B cell (primary cell): ENCODE measurements around the gene SRCAP. TPM values are rescaled to one million over a fixed set of nuclear protein-coding genes. Genes with fewer than 3 reads are reported as not detected.

ENCODE experiments used
- ATAC-seq: fragments of 200-7000 bp; cut with Tn5 transposase; one replicate; pipeline ENCODE4 v1.10.0; 2021; ENCODE audit warnings: low read depth, mild to moderate bottlenecking, moderate number of reproducible peaks, moderate library complexity
- CTCF ChIA-PET: fragments of 350-600 bp; sonication (Branson Sonifier 250); formaldehyde crosslinking; loops from one replicate; lab custom pipeline; 2021; ENCODE audit warnings: antibody characterized with exemption, inconsistent platforms; lab: Charles Lee
- POLR2A ChIA-PET: fragments of 350-600 bp; sonication (Branson Sonifier 250); formaldehyde crosslinking; loops from one replicate; lab custom pipeline; 2021; ENCODE audit warnings: antibody characterized with exemption; lab: Charles Lee
- DNase-seq: peaks from one replicate; pipeline ENCODE4 v3.0.0; 2013
- H2AFZ ChIP-seq: 2 replicates; pipeline ENCODE4 v1.6.1; 2012; ENCODE audit warnings: mild to moderate bottlenecking, low read depth, low read length; ENCODE audit not compliant: insufficient read depth, poor library complexity, severe bottlenecking
- H3K27ac ChIP-seq, 2 donors: 1 replicate in 1 of 2; 2 replicates in 1 of 2; pipeline ENCODE4 v1.5.1; 2012 to 2013; ENCODE audit warnings: low read length in 2 of 2, mild to moderate bottlenecking in 2 of 2, moderate library complexity in 1 of 2
- H3K27me3 ChIP-seq, 4 experiments: fragments of 200-600 bp in 1 of 4; sonication (generic) in 1 of 4; replicated peaks in 1 of 4; 1 replicate in 2 of 4; 2 replicates in 2 of 4; pipeline versions ENCODE4 v1.6.1 to v1.7.0; 2013 to 2016; ENCODE audit warnings: low read length in 3 of 4, mild to moderate bottlenecking in 2 of 4, mixed read lengths in 1 of 4, moderate library complexity in 1 of 4; ENCODE audit not compliant: insufficient read depth in 4 of 4, control insufficient read depth in 3 of 4; ENCODE audit errors: control extremely low read depth in 1 of 4
- H3K36me3 ChIP-seq, 2 experiments: replicated peaks in 1 of 2; 1 replicate in 1 of 2; 2 replicates in 1 of 2; pipeline versions ENCODE4 v1.6.1 to v1.7.1; 2013; ENCODE audit warnings: low read length in 1 of 2; ENCODE audit not compliant: insufficient read depth in 2 of 2, control insufficient read depth in 1 of 2; ENCODE audit errors: control extremely low read depth in 1 of 2, extremely low read depth in 1 of 2
- H3K4me1 ChIP-seq, 2 donors: fragments of 200-600 bp in 1 of 2; sonication (generic) in 1 of 2; 1 replicate in 1 of 2; 2 replicates in 1 of 2; pipeline versions ENCODE4 v1.5.1 to v1.6.1; 2013 to 2017; ENCODE audit warnings: low read length in 2 of 2; ENCODE audit not compliant: control insufficient read depth in 2 of 2, insufficient read depth in 2 of 2
- H3K4me2 ChIP-seq: replicated peaks from 2 replicates; pipeline ENCODE3; 2012; ENCODE audit warnings: mild to moderate bottlenecking, low read depth, low read length; ENCODE audit not compliant: poor library complexity, severe bottlenecking
- H3K4me3 ChIP-seq, 5 experiments: fragments of 200-600 bp in 1 of 5; sonication (generic) in 1 of 5; 1 replicate in 3 of 5; 2 replicates in 2 of 5; pipeline versions ENCODE4 v1.5.1 to v1.7.0; 2011 to 2016; ENCODE audit warnings: low read length in 4 of 5, mild to moderate bottlenecking in 4 of 5, low read depth in 2 of 5, control low read depth in 1 of 5, moderate library complexity in 1 of 5; ENCODE audit not compliant: insufficient read depth in 1 of 5; ENCODE audit errors: control extremely low read depth in 1 of 5, extremely low read depth in 1 of 5
- H3K79me2 ChIP-seq: fragments of 200-600 bp; sonication (generic); one replicate; pipeline ENCODE4 v1.6.0; 2016; ENCODE audit warnings: low read length; ENCODE audit not compliant: control insufficient read depth, insufficient read depth
- H3K9ac ChIP-seq: fragments of 200-600 bp; sonication (generic); 2 replicates; pipeline ENCODE4 v1.6.1; 2017; ENCODE audit warnings: mild to moderate bottlenecking, low read length, moderate library complexity
- H3K9me3 ChIP-seq, 3 donors: one replicate each; pipeline versions ENCODE4 v1.6.1 to v1.7.1; 2013; ENCODE audit warnings: low read length in 2 of 3; ENCODE audit not compliant: control insufficient read depth in 2 of 3, insufficient read depth in 1 of 3; ENCODE audit errors: control extremely low read depth in 1 of 3
- H4K20me1 ChIP-seq: 2 replicates; pipeline ENCODE4 v1.6.0; 2012; ENCODE audit warnings: mild to moderate bottlenecking, low read length; ENCODE audit not compliant: insufficient read depth, control insufficient read depth, poor library complexity, severe bottlenecking
- H3K27ac Mint-ChIP-seq: one replicate; pipeline ENCODE4 v1.8.0; 2021; ENCODE audit warnings: mixed read lengths
- H3K27me3 Mint-ChIP-seq: one replicate; pipeline ENCODE4 v1.8.0; 2021; ENCODE audit warnings: mixed read lengths
- H3K4me1 Mint-ChIP-seq: one replicate; pipeline ENCODE4 v1.8.0; 2021; ENCODE audit warnings: mixed read lengths
- H3K4me3 Mint-ChIP-seq: one replicate; pipeline ENCODE4 v1.8.0; 2021; ENCODE audit warnings: mixed read lengths
- H3K9me3 Mint-ChIP-seq: one replicate; pipeline ENCODE4 v1.8.0; 2022; ENCODE audit warnings: mixed read lengths; ENCODE audit not compliant: insufficient read depth
- CTCF ChIP-seq: fragments of 200-600 bp; IDR thresholded peaks from one replicate; pipeline ENCODE4 v1.8.0; 2022; ENCODE audit warnings: antibody characterized with exemption, mild to moderate bottlenecking
- EZH2 ChIP-seq: IDR thresholded peaks from 2 replicates; pipeline ENCODE4 v1.6.1; 2012; ENCODE audit warnings: borderline replicate concordance, low read depth, mild to moderate bottlenecking, moderate library complexity, low read length; ENCODE audit not compliant: insufficient read depth, poor library complexity, severe bottlenecking
- WGBS: methylation state at CpG from one replicate; pipeline ENCODE4 v1.1.5; 2013; ENCODE audit warnings: missing lambda C conversion rate; ENCODE audit not compliant: insufficient coverage; 5-methylcytosine and 5-hydroxymethylcytosine counted together
- intact Hi-C: fragments of 100-400 bp; cut with micrococcal nuclease; formaldehyde crosslinking; loops from one replicate; pipeline ENCODE4 v1.10.0; 2022
- polyA plus RNA-seq: library from polyadenylated mRNA; depleted of rRNA; stranded (reverse); fragments of >200 nt; gene quantifications from 2 replicates; pipeline ENCODE4 v1.2.3, GENCODE V29; 2012
- total RNA-seq, 2 donors: library from RNA; stranded (reverse); fragments of 120-200 nt in 1 of 2; gene quantifications; 1 replicate in 1 of 2; 2 replicates in 1 of 2; pipeline versions ENCODE4 v1.2.3 to v1.2.4, GENCODE V29; 2013 to 2022

The SRCAP gene
- total and polyA plus RNA-seq, 2 donors (not counting 1 experiment from before 2014, with no cell fraction given), result 20.9 to 145 TPM

DNA sequence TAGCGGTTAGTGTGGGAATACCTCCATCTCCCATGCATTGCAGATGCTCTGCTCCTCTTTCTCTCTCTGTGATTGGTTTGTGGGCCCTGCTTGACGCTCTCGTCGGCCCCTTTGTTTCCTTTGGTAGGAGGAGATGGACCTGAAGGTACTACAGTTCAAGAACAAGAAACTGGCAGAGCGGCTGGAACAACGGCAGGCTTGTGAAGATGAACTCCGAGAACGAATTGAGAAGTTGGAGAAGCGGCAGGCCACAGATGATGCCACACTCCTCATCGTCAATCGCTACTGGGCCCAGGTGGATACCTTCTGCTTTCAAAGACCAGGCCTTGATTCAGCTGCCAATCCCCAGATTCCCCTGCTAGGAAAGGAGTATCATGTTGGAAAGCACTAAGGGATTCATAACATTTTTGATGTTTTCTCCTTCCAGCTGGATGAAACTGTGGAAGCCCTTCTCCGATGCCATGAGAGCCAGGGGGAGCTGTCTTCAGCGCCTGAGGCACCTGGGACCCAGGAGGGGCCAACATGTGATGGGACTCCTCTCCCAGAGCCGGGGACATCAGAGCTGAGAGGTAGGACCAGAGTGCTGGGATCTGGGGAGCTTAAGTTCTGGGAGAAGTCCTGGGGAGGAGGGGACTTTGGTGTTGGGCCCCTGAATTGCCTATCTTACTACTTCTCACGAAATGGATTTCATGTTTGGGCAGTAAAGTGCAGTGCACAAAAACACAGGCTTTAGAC, 64.2 kb downstream of the SRCAP start:
- peaks cover 52% of the 10 kb centered on the region for H4K20me1 ChIP-seq
- ChIA-PET POLR2A (interaction anchor here (0.8 kb wide), 1 partner anchor 179 kb away, joined by 3 read pairs; no protein-coding TSS in a partner anchor), CTCF (no interaction called here)
- peak overlapping the region; percentile 82 to 93 (median 90) for H3K4me3 ChIP-seq
- peaks cover 24 to 46% of the 10 kb centered on the region in 2 donors for H3K4me1 ChIP-seq
- DNase-seq (no peak), ATAC-seq (no peak)
- H3K9ac ChIP-seq, result peak overlapping the region; percentile 96
- no peak for TF ChIP-seq CTCF
- TF ChIP-seq EZH2, result no peak
- H3K27me3 ChIP-seq, result no peaks in the 10 kb centered on the region
- peaks cover 44% of the 10 kb centered on the region for H3K4me1 Mint-ChIP-seq
- no peaks in the 10 kb centered on the region for H3K9me3 Mint-ChIP-seq
- no peaks in the 10 kb centered on the region for H3K9me3 ChIP-seq
- peak overlapping the region; percentile 95 for H3K27ac Mint-ChIP-seq
- WGBS, result 95% methylated on average over 11 of the region's 15 CpGs
- peak overlapping the region; percentile 94 for H2AFZ ChIP-seq
- intact Hi-C loops, result loop anchor here (1.0 to 5.0 kb wide), 8 partner anchors 15 to 269 kb away; partner anchors contain the start of genes ORAI3, PHKG2 and STX4
- peak overlapping the region in 1 of 2 donors; percentile 91 for H3K27ac ChIP-seq
- peaks cover 33% of the 10 kb centered on the region for H3K79me2 ChIP-seq
- H3K4me2 ChIP-seq, result peak overlapping the region; percentile 97
- no peaks in the 10 kb centered on the region for H3K27me3 Mint-ChIP-seq
- H3K36me3 ChIP-seq, result peaks cover 0 to 50% of the 10 kb centered on the region in 2 experiments
- peak overlapping the region; percentile 98 for H3K4me3 Mint-ChIP-seq

DNA sequence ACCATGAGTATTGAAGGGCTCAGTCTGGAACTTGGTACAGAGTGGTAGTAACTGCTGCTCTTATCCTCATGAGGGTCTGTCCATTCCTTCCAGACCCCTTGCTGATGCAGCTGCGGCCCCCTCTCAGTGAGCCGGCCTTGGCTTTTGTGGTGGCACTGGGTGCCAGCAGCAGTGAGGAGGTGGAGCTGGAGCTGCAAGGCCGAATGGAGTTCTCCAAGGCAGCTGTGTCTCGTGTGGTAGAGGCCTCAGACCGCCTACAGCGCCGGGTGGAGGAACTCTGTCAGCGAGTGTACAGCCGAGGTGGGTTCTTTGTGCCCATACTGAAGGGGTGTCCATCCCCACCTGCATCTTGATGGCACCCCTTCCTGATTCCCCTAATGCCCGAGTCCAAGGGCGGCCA, 65.1 kb downstream of the SRCAP start:
- peaks cover 44% of the 10 kb centered on the region for H3K4me1 Mint-ChIP-seq
- peaks cover 0 to 60% of the 10 kb centered on the region in 2 experiments for H3K36me3 ChIP-seq
- no peaks in the 10 kb centered on the region for H3K9me3 Mint-ChIP-seq
- H3K27ac ChIP-seq, result no peak overlapping the region
- H3K27me3 ChIP-seq, result no peaks in the 10 kb centered on the region
- ChIA-PET CTCF (interaction anchor here (1.4 kb wide), 1 partner anchor 138 kb away, joined by 3 read pairs; no protein-coding TSS in a partner anchor), POLR2A (no interaction called here)
- no peaks in the 10 kb centered on the region for H3K27me3 Mint-ChIP-seq
- H3K4me1 ChIP-seq, result peaks cover 19 to 49% of the 10 kb centered on the region in 2 donors
- no peaks in the 10 kb centered on the region for H3K9me3 ChIP-seq
- TF ChIP-seq EZH2 (no peak), CTCF (no peak)
- no peak for ATAC-seq
- H2AFZ ChIP-seq, result no peak overlapping the region
- WGBS, result 98% methylated on average over 11 of the region's 11 CpGs
- peak overlapping the region; percentile 98 for H3K4me3 Mint-ChIP-seq
- no peak for DNase-seq
- peaks cover 33% of the 10 kb centered on the region for H3K79me2 ChIP-seq
- no peak overlapping the region for H3K4me3 ChIP-seq
- H3K27ac Mint-ChIP-seq, result no peak overlapping the region
- H3K9ac ChIP-seq, result no peak overlapping the region
- intact Hi-C loops, result loop anchor here (5.0 kb wide), 4 partner anchors 113 to 268 kb away; partner anchors contain the start of genes ORAI3 and STX4
- no peak overlapping the region for H3K4me2 ChIP-seq
- H4K20me1 ChIP-seq, result peaks cover 61% of the 10 kb centered on the region
